C4-2B (cell line): ENCODE measurements around the gene TMEM39B.

Source experiments
- CTCF ChIP-seq: fragments of 450-650 bp; conservative IDR thresholded peaks from 2 replicates; pipeline ENCODE4 v1.5.1; 2017; ENCODE audit warnings: mild to moderate bottlenecking
- ZFX ChIP-seq: fragments of 450-650 bp; IDR thresholded peaks from 2 replicates; pipeline ENCODE4 v1.6.1; 2017

DNA sequence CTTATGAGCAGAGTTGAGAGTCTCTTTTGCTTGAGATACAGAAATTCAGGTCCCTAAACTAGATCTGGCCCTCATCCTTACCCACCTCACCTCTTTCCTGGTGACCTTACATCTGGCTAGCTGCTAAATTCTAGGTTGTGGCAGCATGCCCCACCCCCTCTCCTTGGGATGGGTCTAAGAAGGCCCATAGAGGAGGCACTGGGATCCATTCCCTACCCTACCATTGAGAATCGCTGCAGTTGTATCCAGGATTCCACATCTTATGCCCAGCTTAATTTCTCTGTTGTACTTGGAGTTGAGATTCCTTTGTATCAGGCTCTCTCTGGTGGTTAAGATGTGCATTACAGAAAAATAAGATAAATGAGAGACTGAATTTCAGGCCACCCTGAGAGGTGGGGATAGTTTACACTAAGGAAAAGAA, 9.5 kb upstream of the TMEM39B start:
- peak; percentile 70 for TF ChIP-seq CTCF
- no peak for TF ChIP-seq ZFX
